ENCODE measurements around the gene KDR.

The KDR gene

DNA sequence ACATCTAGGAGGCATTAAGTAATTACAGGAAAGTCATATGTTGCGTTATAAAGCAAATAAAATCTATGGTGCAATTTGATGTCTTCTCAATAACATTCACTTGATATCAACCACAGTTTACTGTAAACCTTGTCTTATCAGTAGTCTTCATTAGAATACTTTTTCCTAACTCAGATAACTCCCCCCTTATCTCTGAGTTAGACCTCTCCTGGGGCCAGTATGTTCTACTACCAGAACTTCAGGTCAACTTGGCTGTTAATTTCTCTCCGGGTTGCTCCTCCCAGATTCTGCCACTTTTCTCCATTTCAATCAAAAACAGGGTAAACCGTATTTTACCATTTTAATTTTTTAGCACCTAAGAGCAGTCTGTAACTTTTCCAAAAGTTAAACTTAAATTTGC, 50.0 kb downstream of the KDR start:
- TF ChIP-seq, protein P1, sequence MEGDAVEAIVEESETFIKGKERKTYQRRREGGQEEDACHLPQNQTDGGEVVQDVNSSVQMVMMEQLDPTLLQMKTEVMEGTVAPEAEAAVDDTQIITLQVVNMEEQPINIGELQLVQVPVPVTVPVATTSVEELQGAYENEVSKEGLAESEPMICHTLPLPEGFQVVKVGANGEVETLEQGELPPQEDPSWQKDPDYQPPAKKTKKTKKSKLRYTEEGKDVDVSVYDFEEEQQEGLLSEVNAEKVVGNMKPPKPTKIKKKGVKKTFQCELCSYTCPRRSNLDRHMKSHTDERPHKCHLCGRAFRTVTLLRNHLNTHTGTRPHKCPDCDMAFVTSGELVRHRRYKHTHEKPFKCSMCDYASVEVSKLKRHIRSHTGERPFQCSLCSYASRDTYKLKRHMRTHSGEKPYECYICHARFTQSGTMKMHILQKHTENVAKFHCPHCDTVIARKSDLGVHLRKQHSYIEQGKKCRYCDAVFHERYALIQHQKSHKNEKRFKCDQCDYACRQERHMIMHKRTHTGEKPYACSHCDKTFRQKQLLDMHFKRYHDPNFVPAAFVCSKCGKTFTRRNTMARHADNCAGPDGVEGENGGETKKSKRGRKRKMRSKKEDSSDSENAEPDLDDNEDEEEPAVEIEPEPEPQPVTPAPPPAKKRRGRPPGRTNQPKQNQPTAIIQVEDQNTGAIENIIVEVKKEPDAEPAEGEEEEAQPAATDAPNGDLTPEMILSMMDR (IDR thresholded peaks at IDR 0.05; ENCODE audit: control insufficient read depth, extremely low read depth, insufficient read depth), result no peak
- no peak for DNase-seq (ENCODE audit: low read depth)
- no peak overlapping the region for H3K4me3 ChIP-seq (ENCODE audit: low read depth, low read length)

GRCh38 chr4:55074386-55074785, 51.0 kb downstream of the KDR start:
- TF ChIP-seq, protein P1 (IDR thresholded peaks at IDR 0.05; ENCODE audit: control insufficient read depth, extremely low read depth, insufficient read depth), result no peak
- no peak for DNase-seq (ENCODE audit: low read depth)
- H3K4me3 ChIP-seq (ENCODE audit: low read depth, low read length), result no peak overlapping the region

DNA sequence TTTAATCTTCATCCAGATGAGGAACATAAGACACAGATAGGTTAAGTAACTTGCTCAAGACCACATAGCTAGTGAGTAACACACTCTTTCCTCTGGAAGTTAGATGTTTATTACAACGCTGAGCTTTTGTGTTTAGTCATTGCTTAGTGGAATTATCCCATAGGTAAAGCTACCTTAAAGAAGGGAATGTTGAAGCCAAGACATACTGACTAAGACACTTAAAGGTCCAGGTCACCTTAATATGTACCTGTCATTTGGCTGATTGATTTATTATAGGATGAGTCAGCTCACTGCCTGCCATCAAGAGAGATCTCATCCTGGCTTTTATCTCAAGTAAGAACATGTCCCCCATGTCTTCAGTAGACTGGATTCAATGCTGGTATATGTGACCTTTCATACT, 53.4 kb downstream of the KDR start:
- no peak for DNase-seq (ENCODE audit: low read depth)
- TF ChIP-seq, protein P1 (IDR thresholded peaks at IDR 0.05; ENCODE audit: control insufficient read depth, extremely low read depth, insufficient read depth), result no peak
- H3K4me3 ChIP-seq (ENCODE audit: low read depth, low read length), result no peak overlapping the region

GRCh38 chr4:55069248-55069647, 56.1 kb downstream of the KDR start:
- no peak for DNase-seq (ENCODE audit: low read depth)
- TF ChIP-seq, protein P1 (IDR thresholded peaks at IDR 0.05; ENCODE audit: control insufficient read depth, extremely low read depth, insufficient read depth), result no peak
- no peak overlapping the region for H3K4me3 ChIP-seq (ENCODE audit: low read depth, low read length)

DNA sequence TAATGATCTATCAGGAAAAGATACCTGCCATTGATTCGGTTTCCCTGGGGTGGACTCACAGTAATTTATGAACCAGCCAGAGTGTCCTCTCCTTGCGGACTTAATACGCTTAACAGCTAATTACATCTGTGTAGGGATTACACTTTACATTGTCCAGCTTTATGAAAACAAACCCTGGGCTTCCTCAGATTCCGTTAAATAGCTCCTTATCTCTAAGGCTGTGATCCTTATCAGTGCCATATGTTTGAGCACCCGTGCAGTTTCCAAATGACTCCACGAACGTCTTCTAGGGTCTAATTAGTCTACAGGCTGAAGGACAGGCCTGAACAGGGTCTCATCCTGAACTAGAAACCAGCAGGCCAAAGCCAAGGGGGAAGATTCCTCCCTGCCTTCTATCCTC, 56.9 kb downstream of the KDR start:
- TF ChIP-seq, protein P1 (IDR thresholded peaks at IDR 0.05; ENCODE audit: control insufficient read depth, extremely low read depth, insufficient read depth), result no peak
- no peak for DNase-seq (ENCODE audit: low read depth)
- H3K4me3 ChIP-seq (ENCODE audit: low read depth, low read length), result no peak overlapping the region

- no peak overlapping the region for H3K4me3 ChIP-seq (ENCODE audit: low read depth, low read length)
- no peak for DNase-seq (ENCODE audit: low read depth)
- TF ChIP-seq, protein P1 (IDR thresholded peaks at IDR 0.05; ENCODE audit: control insufficient read depth, extremely low read depth, insufficient read depth), result no peak
Measured at GRCh38 chr4:55066018-55066417, 59.4 kb downstream of the KDR start.

- H3K4me3 ChIP-seq (ENCODE audit: low read depth, low read length), result no peak overlapping the region
- TF ChIP-seq, protein P1 (IDR thresholded peaks at IDR 0.05; ENCODE audit: control insufficient read depth, extremely low read depth, insufficient read depth), result no peak
- no peak for DNase-seq (ENCODE audit: low read depth)
Measured at GRCh38 chr4:55055529-55055928, 69.9 kb downstream of the KDR start.
